NCI-H1092 (cell line): ENCODE measurements around the gene ANO8.
"Not testable (repeated sequence)": the region's sequence is repeated elsewhere in the genome, so short reads cannot be mapped to it uniquely, and the experiment has no call there.

ENCODE experiments used
- DNase-seq: peaks from one replicate; lab custom pipeline; 2025; lab: John Stamatoyannopoulos, UW

Gene ANO8

GRCh38 chr19:17286752-17287151 lies 47.9 kb downstream of the ANO8 start:
- no peak for DNase-seq

GRCh38 chr19:17286263-17286662 lies 48.4 kb downstream of the ANO8 start:
- DNase-seq: no peak

GRCh38 chr19:17285415-17286135 lies 49.1 kb downstream of the ANO8 start:
- DNase-seq: no peak

- no peak for DNase-seq
Measured at GRCh38 chr19:17283504-17283996, 51.1 kb downstream of the ANO8 start.

- peak; percentile 75 for DNase-seq
Measured at GRCh38 chr19:17282488-17283125, 52.0 kb downstream of the ANO8 start.

GRCh38 chr19:17281391-17282304 lies 53.0 kb downstream of the ANO8 start, which contains the start of gene ANKLE1:
TSS of gene ANKLE1 (plus strand) at chr19:17281901. CDS start at chr19:17281921, 20 bp downstream.
- DNase-seq: no peak

GRCh38 chr19:17279436-17279835 lies 55.2 kb downstream of the ANO8 start:
- no peak for DNase-seq

- no peak for DNase-seq
Measured at GRCh38 chr19:17275441-17276175, 59.0 kb downstream of the ANO8 start.

GRCh38 chr19:17274892-17275291 lies 59.8 kb downstream of the ANO8 start:
- not testable (repeated sequence) for DNase-seq
